Gastroesophageal sphincter (tissue), 3 donors: ENCODE measurements around the gene TNRC6A.

Experiments used
- POLR2A ChIP-seq, 2 donors: fragments of 450-650 bp; IDR thresholded peaks; one replicate each; pipeline ENCODE4 v1.6.1; 2017; ENCODE audit warnings: antibody characterized with exemption in 2 of 2, mild to moderate bottlenecking in 2 of 2, moderate library complexity in 1 of 2
- POLR2AphosphoS5 ChIP-seq: sonication (generic); formaldehyde crosslinking; IDR thresholded peaks from one replicate; pipeline ENCODE4 v1.6.1; 2017; ENCODE audit warnings: antibody characterized with exemption
- TF ChIP-seq, protein P1 (sequence below), 4 experiments: fragments of 200-600 bp in 2 of 4; fragments of 450-650 bp in 2 of 4; sonication (generic) in 1 of 4; IDR thresholded peaks; one replicate each; pipeline ENCODE4 v1.5.1; 2017 to 2019; ENCODE audit warnings: antibody characterized with exemption in 4 of 4, mild to moderate bottlenecking in 2 of 4, moderate library complexity in 2 of 4

DNA sequence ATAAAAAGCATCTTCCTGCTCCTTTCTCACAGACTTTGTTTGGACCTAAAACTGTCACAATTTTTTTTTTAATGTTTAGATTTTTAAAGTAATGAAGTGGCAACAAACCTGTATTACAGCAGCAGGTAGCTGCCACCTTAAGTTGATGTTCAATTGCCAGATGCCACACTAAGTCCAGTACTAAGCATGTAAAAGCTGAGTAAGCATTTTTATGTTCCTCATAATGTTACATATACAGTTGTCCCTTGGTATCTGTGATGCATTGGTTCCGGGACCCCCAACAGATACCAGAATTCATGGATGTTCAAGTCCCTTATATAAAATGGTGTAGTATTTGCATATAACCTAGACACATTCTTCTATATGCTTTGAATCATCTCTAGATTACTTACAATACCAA is 45.1 kb downstream of the TNRC6A start:
- TF ChIP-seq, protein P1, sequence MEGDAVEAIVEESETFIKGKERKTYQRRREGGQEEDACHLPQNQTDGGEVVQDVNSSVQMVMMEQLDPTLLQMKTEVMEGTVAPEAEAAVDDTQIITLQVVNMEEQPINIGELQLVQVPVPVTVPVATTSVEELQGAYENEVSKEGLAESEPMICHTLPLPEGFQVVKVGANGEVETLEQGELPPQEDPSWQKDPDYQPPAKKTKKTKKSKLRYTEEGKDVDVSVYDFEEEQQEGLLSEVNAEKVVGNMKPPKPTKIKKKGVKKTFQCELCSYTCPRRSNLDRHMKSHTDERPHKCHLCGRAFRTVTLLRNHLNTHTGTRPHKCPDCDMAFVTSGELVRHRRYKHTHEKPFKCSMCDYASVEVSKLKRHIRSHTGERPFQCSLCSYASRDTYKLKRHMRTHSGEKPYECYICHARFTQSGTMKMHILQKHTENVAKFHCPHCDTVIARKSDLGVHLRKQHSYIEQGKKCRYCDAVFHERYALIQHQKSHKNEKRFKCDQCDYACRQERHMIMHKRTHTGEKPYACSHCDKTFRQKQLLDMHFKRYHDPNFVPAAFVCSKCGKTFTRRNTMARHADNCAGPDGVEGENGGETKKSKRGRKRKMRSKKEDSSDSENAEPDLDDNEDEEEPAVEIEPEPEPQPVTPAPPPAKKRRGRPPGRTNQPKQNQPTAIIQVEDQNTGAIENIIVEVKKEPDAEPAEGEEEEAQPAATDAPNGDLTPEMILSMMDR (IDR thresholded peaks at IDR 0.05), result no peak
- TF ChIP-seq POLR2AphosphoS5 (no peak), POLR2A (IDR thresholded peaks at IDR 0.05) (no peak)
